A673 (cell line): Measurements from ENCODE around the gene KATNAL1. TPM values are rescaled to one million over a fixed set of nuclear protein-coding genes. Genes with fewer than 3 reads are reported as not detected.

Source experiments
- BruUV-seq: library from RNA; stranded (reverse); fragments of 400-500 nt; replicated peaks from 2 replicates; lab custom pipeline; 2021; lab: Mats Ljungman, UMichigan
- CTCF ChIA-PET: fragments of 300-600 bp; sonication (Branson Sonifier 250); formaldehyde crosslinking; loops from one replicate; lab custom pipeline; 2022; ENCODE audit warnings: antibody characterized with exemption; lab: Charles Lee
- POLR2A ChIA-PET: fragments of 300-600 bp; sonication (Branson Sonifier 250); formaldehyde crosslinking; loops from one replicate; lab custom pipeline; 2022; ENCODE audit warnings: antibody characterized with exemption; ENCODE audit not compliant: low non-redundant PET; lab: Charles Lee
- DNase-seq: peaks from one replicate; pipeline ENCODE4 v3.0.0-alpha.2; 2015; ENCODE audit warnings: low spot score
- H3K27ac ChIP-seq: fragments of 200-600 bp; sonication (generic); 2 replicates; pipeline ENCODE4 v1.5.1; 2016; ENCODE audit warnings: mixed run types, low read depth, mild to moderate bottlenecking, mixed read lengths, antibody characterized with exemption, low read length; ENCODE audit not compliant: poor library complexity, severe bottlenecking
- H3K27me3 ChIP-seq: fragments of 200-600 bp; sonication (generic); replicated peaks from 2 replicates; pipeline ENCODE4 v1.6.1; 2017; ENCODE audit warnings: mixed run types, low read depth, mild to moderate bottlenecking, mixed read lengths, antibody characterized with exemption, low read length; ENCODE audit not compliant: insufficient read depth, poor library complexity
- H3K36me3 ChIP-seq: fragments of 200-600 bp; sonication (generic); 2 replicates; pipeline ENCODE4 v1.6.1; 2016; ENCODE audit warnings: mixed run types, mild to moderate bottlenecking, mixed read lengths, antibody characterized with exemption, low read length; ENCODE audit not compliant: insufficient read depth, poor library complexity, severe bottlenecking
- H3K4me1 ChIP-seq: fragments of 200-600 bp; sonication (generic); 2 replicates; pipeline ENCODE4 v1.6.1; 2017; ENCODE audit warnings: mixed run types, mild to moderate bottlenecking, mixed read lengths, antibody characterized with exemption, low read length; ENCODE audit not compliant: insufficient read depth, poor library complexity, severe bottlenecking
- H3K4me3 ChIP-seq: fragments of 200-600 bp; sonication (generic); 2 replicates; pipeline ENCODE4 v1.5.1; 2016; ENCODE audit warnings: low read depth, mixed run types, mild to moderate bottlenecking, mixed read lengths, low read length; ENCODE audit not compliant: poor library complexity, severe bottlenecking
- H3K9me3 ChIP-seq: fragments of 200-600 bp; sonication (generic); 2 replicates; pipeline ENCODE4 v1.6.1; 2016; ENCODE audit warnings: mixed run types, low read depth, mild to moderate bottlenecking, mixed read lengths, antibody characterized with exemption, low read length; ENCODE audit not compliant: poor library complexity, severe bottlenecking
- EZH2 ChIP-seq: fragments of 200-600 bp; sonication (generic); IDR thresholded peaks from 2 replicates; pipeline ENCODE4 v1.6.1; 2017; ENCODE audit warnings: borderline replicate concordance, low read depth, mild to moderate bottlenecking, mixed read lengths, antibody characterized with exemption, low read length; ENCODE audit not compliant: poor library complexity, severe bottlenecking
- intact Hi-C: fragments of 100-400 bp; cut with micrococcal nuclease; formaldehyde crosslinking; loops from one replicate; pipeline ENCODE4 v1.10.0; 2022; ENCODE audit not compliant: unreplicated experiment
- total RNA-seq: library from RNA; stranded (reverse); gene quantifications from 2 replicates; pipeline ENCODE4 v1.2.3, GENCODE V29; 2021
- TF ChIP-seq, protein P1 (sequence below): fragments of 300-800, 200-600 bp; sonication (generic); conservative IDR thresholded peaks from 2 replicates; pipeline ENCODE4 v1.5.1; 2017; ENCODE audit warnings: low read depth, mild to moderate bottlenecking, antibody characterized with exemption, low read length, moderate library complexity, mixed read lengths

Gene KATNAL1
- total RNA-seq, 1 experiment from 2014 or later: 63.0 TPM

DNA sequence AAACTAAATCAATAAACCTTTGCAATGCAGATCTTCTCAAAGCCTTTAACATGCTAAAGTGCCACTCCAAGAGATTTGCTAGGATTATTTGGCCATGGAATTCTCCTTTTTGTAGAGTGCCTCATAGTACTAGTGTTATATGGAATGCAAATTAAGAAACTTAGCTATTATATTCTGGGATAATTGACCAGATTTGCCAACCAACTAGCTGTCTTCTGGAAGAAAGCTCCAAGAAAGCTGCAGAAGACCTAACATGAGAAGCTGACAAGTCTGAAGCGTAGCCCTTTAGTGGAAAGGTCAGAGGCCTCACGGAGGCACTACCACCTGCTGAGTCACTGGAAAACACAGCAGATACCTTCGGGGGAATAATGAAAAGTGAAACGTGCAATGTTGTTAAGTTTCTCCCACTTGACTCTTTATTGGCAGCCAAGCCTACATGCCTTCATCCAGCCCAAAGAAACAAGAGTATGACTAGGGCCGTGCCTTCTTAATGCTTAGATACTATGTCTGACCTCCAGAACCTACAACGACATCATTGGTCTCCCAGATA lies 29.8 kb upstream of the KATNAL1 start:
- Histone ChIP-seq H3K36me3 (no peaks in the 10 kb centered on the region), H3K9me3 (no peaks in the 10 kb centered on the region), H3K27ac (peak overlapping the region; percentile 9), H3K4me3 (no peak overlapping the region), H3K4me1 (peaks cover 41% of the 10 kb centered on the region), H3K27me3 (no peaks in the 10 kb centered on the region)
- no peak for DNase-seq
- ChIA-PET POLR2A (no interaction called here), CTCF (no interaction called here)
- no TSS peak for BruUV-seq
- intact Hi-C loops: no loop called here
- TF ChIP-seq, protein P1, sequence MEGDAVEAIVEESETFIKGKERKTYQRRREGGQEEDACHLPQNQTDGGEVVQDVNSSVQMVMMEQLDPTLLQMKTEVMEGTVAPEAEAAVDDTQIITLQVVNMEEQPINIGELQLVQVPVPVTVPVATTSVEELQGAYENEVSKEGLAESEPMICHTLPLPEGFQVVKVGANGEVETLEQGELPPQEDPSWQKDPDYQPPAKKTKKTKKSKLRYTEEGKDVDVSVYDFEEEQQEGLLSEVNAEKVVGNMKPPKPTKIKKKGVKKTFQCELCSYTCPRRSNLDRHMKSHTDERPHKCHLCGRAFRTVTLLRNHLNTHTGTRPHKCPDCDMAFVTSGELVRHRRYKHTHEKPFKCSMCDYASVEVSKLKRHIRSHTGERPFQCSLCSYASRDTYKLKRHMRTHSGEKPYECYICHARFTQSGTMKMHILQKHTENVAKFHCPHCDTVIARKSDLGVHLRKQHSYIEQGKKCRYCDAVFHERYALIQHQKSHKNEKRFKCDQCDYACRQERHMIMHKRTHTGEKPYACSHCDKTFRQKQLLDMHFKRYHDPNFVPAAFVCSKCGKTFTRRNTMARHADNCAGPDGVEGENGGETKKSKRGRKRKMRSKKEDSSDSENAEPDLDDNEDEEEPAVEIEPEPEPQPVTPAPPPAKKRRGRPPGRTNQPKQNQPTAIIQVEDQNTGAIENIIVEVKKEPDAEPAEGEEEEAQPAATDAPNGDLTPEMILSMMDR: no peak
- no peak for TF ChIP-seq EZH2

DNA sequence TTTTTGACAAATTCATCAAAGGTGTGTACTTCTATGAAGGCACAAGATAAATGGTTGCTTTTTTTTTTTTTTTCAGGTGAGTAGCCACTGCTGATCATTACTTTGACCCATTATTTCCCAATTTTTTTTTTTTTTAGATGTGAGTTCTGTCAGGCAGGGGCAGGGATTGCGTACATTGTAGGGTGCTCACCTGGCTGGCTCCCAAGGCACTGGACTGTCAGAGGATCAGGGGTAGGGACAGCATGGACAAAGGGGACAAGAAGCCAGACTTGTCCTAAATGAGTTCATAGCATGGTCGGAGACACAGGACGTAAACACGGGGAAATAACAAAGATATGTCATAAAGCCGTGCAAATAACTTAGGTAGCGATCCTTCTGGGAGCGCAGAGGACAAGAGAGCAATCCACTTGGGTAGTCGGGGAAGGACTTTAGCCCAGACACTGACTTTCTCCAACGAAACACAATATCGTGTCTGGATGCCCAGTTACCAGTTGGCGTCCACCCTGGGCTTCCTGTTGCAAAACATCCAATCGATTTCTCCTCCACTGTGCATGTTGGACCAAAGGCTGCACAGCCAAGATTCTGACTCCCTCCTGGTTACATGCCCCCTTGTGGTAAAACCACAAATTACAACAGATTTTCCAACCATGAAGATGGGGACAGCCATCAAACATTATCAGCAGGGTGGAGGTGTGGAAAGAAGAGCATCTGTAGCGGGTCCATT lies 27.5 kb upstream of the KATNAL1 start:
- Histone ChIP-seq H3K4me3 (no peak overlapping the region), H3K36me3 (no peaks in the 10 kb centered on the region), H3K27ac (no peak overlapping the region), H3K9me3 (no peaks in the 10 kb centered on the region), H3K27me3 (no peaks in the 10 kb centered on the region), H3K4me1 (peaks cover 18% of the 10 kb centered on the region)
- CTCF ChIA-PET: no interaction called here
- BruUV-seq: no TSS peak
- intact Hi-C loops: no loop called here
- no peak for TF ChIP-seq EZH2
- TF ChIP-seq, protein P1: peak; percentile 70
- DNase-seq: peak; percentile 59
- POLR2A ChIA-PET: no interaction called here

DNA sequence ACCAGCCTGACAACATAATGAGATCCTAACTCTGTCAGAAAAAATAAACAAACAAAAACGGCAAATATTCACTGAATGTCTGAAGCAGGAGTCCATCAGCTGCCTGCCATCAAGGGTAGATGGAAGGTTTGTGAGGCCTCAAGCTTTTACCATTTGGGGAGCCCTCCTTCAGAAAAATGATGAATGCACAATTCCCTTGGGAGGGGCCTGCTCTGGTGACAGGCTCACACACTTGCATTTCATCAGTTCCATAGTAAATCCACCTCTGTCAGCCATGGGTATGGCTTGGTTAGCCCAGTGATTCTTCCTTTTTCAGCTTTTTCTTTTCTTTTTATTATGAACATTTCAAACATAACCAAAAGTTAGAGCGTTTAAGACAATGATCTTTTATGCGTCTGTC lies 26.3 kb upstream of the KATNAL1 start:
- POLR2A ChIA-PET: no interaction called here
- H3K4me3 ChIP-seq: no peak overlapping the region
- no peaks in the 10 kb centered on the region for H3K27me3 ChIP-seq
- intact Hi-C loops: no loop called here
- TF ChIP-seq, protein P1: no peak
- TF ChIP-seq EZH2: no peak
- CTCF ChIA-PET: no interaction called here
- no peaks in the 10 kb centered on the region for H3K36me3 ChIP-seq
- DNase-seq: peak; percentile 50
- BruUV-seq: no TSS peak
- no peaks in the 10 kb centered on the region for H3K9me3 ChIP-seq
- peaks cover 16% of the 10 kb centered on the region for H3K4me1 ChIP-seq
- H3K27ac ChIP-seq: no peak overlapping the region
